ENCODE data around the gene INTS11. TPM values are rescaled to one million over a fixed set of nuclear protein-coding genes. Genes with fewer than 3 reads are reported as not detected.

Gene INTS11
- total and polyA plus RNA-seq, 9 of the 15 experiments (the other 6 are each of a cell fraction or from before 2014, with no cell fraction given) = 3.6 to 183 (median 110) TPM

- TF ChIP-seq, protein P1, sequence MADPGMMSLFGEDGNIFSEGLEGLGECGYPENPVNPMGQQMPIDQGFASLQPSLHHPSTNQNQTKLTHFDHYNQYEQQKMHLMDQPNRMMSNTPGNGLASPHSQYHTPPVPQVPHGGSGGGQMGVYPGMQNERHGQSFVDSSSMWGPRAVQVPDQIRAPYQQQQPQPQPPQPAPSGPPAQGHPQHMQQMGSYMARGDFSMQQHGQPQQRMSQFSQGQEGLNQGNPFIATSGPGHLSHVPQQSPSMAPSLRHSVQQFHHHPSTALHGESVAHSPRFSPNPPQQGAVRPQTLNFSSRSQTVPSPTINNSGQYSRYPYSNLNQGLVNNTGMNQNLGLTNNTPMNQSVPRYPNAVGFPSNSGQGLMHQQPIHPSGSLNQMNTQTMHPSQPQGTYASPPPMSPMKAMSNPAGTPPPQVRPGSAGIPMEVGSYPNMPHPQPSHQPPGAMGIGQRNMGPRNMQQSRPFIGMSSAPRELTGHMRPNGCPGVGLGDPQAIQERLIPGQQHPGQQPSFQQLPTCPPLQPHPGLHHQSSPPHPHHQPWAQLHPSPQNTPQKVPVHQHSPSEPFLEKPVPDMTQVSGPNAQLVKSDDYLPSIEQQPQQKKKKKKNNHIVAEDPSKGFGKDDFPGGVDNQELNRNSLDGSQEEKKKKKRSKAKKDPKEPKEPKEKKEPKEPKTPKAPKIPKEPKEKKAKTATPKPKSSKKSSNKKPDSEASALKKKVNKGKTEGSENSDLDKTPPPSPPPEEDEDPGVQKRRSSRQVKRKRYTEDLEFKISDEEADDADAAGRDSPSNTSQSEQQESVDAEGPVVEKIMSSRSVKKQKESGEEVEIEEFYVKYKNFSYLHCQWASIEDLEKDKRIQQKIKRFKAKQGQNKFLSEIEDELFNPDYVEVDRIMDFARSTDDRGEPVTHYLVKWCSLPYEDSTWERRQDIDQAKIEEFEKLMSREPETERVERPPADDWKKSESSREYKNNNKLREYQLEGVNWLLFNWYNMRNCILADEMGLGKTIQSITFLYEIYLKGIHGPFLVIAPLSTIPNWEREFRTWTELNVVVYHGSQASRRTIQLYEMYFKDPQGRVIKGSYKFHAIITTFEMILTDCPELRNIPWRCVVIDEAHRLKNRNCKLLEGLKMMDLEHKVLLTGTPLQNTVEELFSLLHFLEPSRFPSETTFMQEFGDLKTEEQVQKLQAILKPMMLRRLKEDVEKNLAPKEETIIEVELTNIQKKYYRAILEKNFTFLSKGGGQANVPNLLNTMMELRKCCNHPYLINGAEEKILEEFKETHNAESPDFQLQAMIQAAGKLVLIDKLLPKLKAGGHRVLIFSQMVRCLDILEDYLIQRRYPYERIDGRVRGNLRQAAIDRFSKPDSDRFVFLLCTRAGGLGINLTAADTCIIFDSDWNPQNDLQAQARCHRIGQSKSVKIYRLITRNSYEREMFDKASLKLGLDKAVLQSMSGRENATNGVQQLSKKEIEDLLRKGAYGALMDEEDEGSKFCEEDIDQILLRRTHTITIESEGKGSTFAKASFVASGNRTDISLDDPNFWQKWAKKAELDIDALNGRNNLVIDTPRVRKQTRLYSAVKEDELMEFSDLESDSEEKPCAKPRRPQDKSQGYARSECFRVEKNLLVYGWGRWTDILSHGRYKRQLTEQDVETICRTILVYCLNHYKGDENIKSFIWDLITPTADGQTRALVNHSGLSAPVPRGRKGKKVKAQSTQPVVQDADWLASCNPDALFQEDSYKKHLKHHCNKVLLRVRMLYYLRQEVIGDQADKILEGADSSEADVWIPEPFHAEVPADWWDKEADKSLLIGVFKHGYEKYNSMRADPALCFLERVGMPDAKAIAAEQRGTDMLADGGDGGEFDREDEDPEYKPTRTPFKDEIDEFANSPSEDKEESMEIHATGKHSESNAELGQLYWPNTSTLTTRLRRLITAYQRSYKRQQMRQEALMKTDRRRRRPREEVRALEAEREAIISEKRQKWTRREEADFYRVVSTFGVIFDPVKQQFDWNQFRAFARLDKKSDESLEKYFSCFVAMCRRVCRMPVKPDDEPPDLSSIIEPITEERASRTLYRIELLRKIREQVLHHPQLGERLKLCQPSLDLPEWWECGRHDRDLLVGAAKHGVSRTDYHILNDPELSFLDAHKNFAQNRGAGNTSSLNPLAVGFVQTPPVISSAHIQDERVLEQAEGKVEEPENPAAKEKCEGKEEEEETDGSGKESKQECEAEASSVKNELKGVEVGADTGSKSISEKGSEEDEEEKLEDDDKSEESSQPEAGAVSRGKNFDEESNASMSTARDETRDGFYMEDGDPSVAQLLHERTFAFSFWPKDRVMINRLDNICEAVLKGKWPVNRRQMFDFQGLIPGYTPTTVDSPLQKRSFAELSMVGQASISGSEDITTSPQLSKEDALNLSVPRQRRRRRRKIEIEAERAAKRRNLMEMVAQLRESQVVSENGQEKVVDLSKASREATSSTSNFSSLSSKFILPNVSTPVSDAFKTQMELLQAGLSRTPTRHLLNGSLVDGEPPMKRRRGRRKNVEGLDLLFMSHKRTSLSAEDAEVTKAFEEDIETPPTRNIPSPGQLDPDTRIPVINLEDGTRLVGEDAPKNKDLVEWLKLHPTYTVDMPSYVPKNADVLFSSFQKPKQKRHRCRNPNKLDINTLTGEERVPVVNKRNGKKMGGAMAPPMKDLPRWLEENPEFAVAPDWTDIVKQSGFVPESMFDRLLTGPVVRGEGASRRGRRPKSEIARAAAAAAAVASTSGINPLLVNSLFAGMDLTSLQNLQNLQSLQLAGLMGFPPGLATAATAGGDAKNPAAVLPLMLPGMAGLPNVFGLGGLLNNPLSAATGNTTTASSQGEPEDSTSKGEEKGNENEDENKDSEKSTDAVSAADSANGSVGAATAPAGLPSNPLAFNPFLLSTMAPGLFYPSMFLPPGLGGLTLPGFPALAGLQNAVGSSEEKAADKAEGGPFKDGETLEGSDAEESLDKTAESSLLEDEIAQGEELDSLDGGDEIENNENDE (IDR thresholded peaks at IDR 0.05; ENCODE audit: low read depth, low read length) = peak; percentile 0
- TF ChIP-seq ZFP30 (CRISPR knock-in tag; IDR thresholded peaks at IDR 0.05; ENCODE audit: borderline replicate concordance) (no peak), EP400 (IDR thresholded peaks at IDR 0.05) (no peak), MNT (conservative IDR thresholded peaks at IDR 0.05) (no peak), POLR2A (conservative IDR thresholded peaks at IDR 0.05) (peak; percentile 61), DACH1 (IDR thresholded peaks at IDR 0.05; ENCODE audit: partially characterized antibody) (no peak), CREB5 (CRISPR knock-in tag; IDR thresholded peaks at IDR 0.05) (no peak), PHB (CRISPR knock-in tag; IDR thresholded peaks at IDR 0.05) (no peak), ZBTB17 (CRISPR knock-in tag; IDR thresholded peaks at IDR 0.05) (no peak), MAFK (IDR thresholded peaks at IDR 0.05; ENCODE audit: low read length) (no peak), SMC3 (conservative IDR thresholded peaks at IDR 0.05; ENCODE audit: insufficient read depth, low read depth, low read length) (no peak), TSC22D4 (tag; IDR thresholded peaks at IDR 0.05) (no peak), ZNF699 (CRISPR knock-in tag; IDR thresholded peaks at IDR 0.05; ENCODE audit: insufficient replicate concordance) (no peak), PCBP1 (IDR thresholded peaks at IDR 0.05; ENCODE audit: low read depth, low read length, poor library complexity, severe bottlenecking) (no peak)
These were observed 9.2 kb upstream of the INTS11 start (continued) for GRCh38 chr1:1333551-1334241.

Data from K562 (cell line).